Erythroblast (primary cell): ENCODE data around the gene TMEM243.
A peak's percentile ranks its signal among the peaks of the same experiment; 100 is the strongest.
"Not testable (repeated sequence)": the region's sequence is repeated elsewhere in the genome, so short reads cannot be mapped to it uniquely, and the experiment has no call there.

Experiments
- DNase-seq, 2 experiments: peaks; one replicate each; lab custom pipeline; 2025; lab: John Stamatoyannopoulos, UW
- GATA1 ChIP-seq: IDR thresholded peaks from 2 replicates; pipeline ENCODE4 v1.6.1; 2011; ENCODE audit warnings: low read depth, mild to moderate bottlenecking, control low read depth, low read length, moderate library complexity
- POLR2A ChIP-seq: IDR thresholded peaks from 2 replicates; pipeline ENCODE4 v1.6.1; 2011; ENCODE audit warnings: mild to moderate bottlenecking, low read length

Gene TMEM243

GRCh38 chr7:87219545-87220025 lies at the start of gene TMEM243:
TMEM243 (minus strand) TSS chr7:87219732; CDS start chr7:87219503, 229 bp downstream.
- TF ChIP-seq POLR2A: no peak
- no peak for TF ChIP-seq GATA1
- peak; percentile 32 to 36 for DNase-seq

- no peak for TF ChIP-seq GATA1
- no peak for TF ChIP-seq POLR2A
- no peak for DNase-seq
These were observed 47.8 kb upstream of the TMEM243 start for GRCh38 chr7:87267239-87267900.

- no peak for TF ChIP-seq POLR2A
- no peak for TF ChIP-seq GATA1
- no peak for DNase-seq
These were observed 44.0 kb upstream of the TMEM243 start for GRCh38 chr7:87263537-87263936.

GRCh38 chr7:87253589-87254087 lies 34.1 kb upstream of the TMEM243 start:
- no peak for TF ChIP-seq GATA1
- no peak for TF ChIP-seq POLR2A
- DNase-seq: peak; percentile 15 to 59

GRCh38 chr7:87245671-87246070 lies 26.1 kb upstream of the TMEM243 start:
- DNase-seq: not testable (repeated sequence)

GRCh38 chr7:87238464-87239051 lies 19.0 kb upstream of the TMEM243 start:
- not testable (repeated sequence) for DNase-seq

GRCh38 chr7:87234949-87235348 lies 15.4 kb upstream of the TMEM243 start:
- DNase-seq: no peak
- no peak for TF ChIP-seq GATA1
- TF ChIP-seq POLR2A: no peak

GRCh38 chr7:87231711-87232110 lies 12.2 kb upstream of the TMEM243 start:
- no peak for DNase-seq
- TF ChIP-seq POLR2A (no peak), GATA1 (no peak)

- no peak for DNase-seq
- TF ChIP-seq POLR2A: no peak
- TF ChIP-seq GATA1: no peak
These were observed 11.7 kb upstream of the TMEM243 start for GRCh38 chr7:87231258-87231657.

- DNase-seq: no peak
- TF ChIP-seq GATA1: no peak
- TF ChIP-seq POLR2A: no peak
These were observed 7.0 kb upstream of the TMEM243 start for GRCh38 chr7:87226495-87226894.

GRCh38 chr7:87225696-87226095 lies 6.2 kb upstream of the TMEM243 start:
- TF ChIP-seq GATA1 (no peak), POLR2A (no peak)
- DNase-seq: no peak

GRCh38 chr7:87223666-87224065 lies 4.1 kb upstream of the TMEM243 start:
- no peak for TF ChIP-seq POLR2A
- no peak for TF ChIP-seq GATA1
- DNase-seq: no peak

GRCh38 chr7:87220734-87221215 lies 1.2 kb upstream of the TMEM243 start:
- TF ChIP-seq GATA1 (no peak), POLR2A (no peak)
- peak; percentile 28 to 29 for DNase-seq

- DNase-seq: peak; percentile 53 to 67
- TF ChIP-seq POLR2A: no peak
- TF ChIP-seq GATA1: no peak
These were observed 648 bp upstream of the TMEM243 start for GRCh38 chr7:87220026-87220733.
